ENCODE results near the gene BTLA. TPM values are rescaled to one million over a fixed set of nuclear protein-coding genes. Genes with fewer than 3 reads are reported as not detected.

The BTLA gene
- total RNA-seq, 4 donors from 2014 or later, result 0.11 to 2.6 (median 0.72) TPM

- DNase-seq (ENCODE audit: low spot score in 2 of 2), result no peak
- intact Hi-C loops (cut with DNase I; ENCODE audit: low total_unique reads), result no loop called here
- 83 to 89% methylated on average over 8 of the region's 8 CpGs for WGBS, 2 donors
- no peak overlapping the region for H3K4me3 ChIP-seq (ENCODE audit: low read depth, poor library complexity, severe bottlenecking)
- TF ChIP-seq CTCF (IDR thresholded peaks at IDR 0.05), result no peak
Observed at GRCh38 chr3:112416391-112417212, 82.7 kb downstream of the BTLA start.

- WGBS, 2 donors, result 94% methylated on average over 6 of the region's 6 CpGs
- intact Hi-C loops (cut with DNase I; ENCODE audit: low total_unique reads), result no loop called here
- TF ChIP-seq CTCF (IDR thresholded peaks at IDR 0.05) (no peak), POLR2A (IDR thresholded peaks at IDR 0.05) (no peak)
- no peak for DNase-seq (ENCODE audit: low spot score in 2 of 2)
- no peak overlapping the region for H3K4me3 ChIP-seq (ENCODE audit: low read depth, poor library complexity, severe bottlenecking)
Observed at GRCh38 chr3:112415390-112415789, 83.9 kb downstream of the BTLA start.

Other genes starting within 250 kb of the BTLA start
- not detected for gene SLC9C1, start 205.3 kb downstream of the BTLA start, total RNA-seq
- 1 to 10 TPM; 2.7 to 8.2 (median 5.6) TPM for gene CD200, start 166.3 kb downstream of the BTLA start, total RNA-seq
- gene ATG3, start 62.5 kb upstream of the BTLA start, total RNA-seq, result 10 to 100 TPM; 41.1 to 61.2 (median 49.4) TPM
- gene SLC35A5, start 62.6 kb upstream of the BTLA start, total RNA-seq, result 10 to 100 TPM; 16.2 to 35.0 (median 21.9) TPM
- gene CCDC80, start 141.7 kb upstream of the BTLA start, total RNA-seq, result 10 to 100 TPM in 3 of 4 donors, 1 to 10 TPM in 1; 7.4 to 53.3 (median 10.6) TPM